ENCODE measurements around the gene COX19. TPM values are rescaled to one million over a fixed set of nuclear protein-coding genes. Genes with fewer than 3 reads are reported as not detected.
"Not testable (repeated sequence)": the region's sequence is repeated elsewhere in the genome, so short reads cannot be mapped to it uniquely, and the experiment has no call there.

COX19 gene
- total and polyA plus RNA-seq, 2 donors (not counting 3 experiments of a cell fraction or from before 2014, with no cell fraction given) = 6.8 to 10.6 TPM

DNA sequence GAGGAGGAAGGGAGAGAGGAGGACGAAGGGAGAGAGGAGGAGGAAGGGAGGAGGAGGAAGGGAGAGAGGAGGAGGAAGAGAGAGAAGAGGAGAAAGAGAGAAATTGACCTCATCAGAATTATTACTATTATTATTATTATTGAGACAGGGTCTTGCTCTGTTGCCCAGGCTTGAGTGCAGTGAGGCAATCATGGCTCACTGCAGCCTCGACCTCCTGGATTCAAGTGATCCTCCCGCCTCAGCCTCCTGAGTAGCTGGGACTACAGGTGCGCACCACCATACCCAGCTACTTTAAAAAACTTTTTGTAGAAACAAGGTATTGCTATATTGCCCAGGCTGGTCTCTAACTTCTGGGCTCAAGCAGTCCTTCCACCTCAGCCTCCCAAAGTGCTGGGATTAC, 31.6 kb downstream of the COX19 start:
- H3K9me3 ChIP-seq (replicated peaks; ENCODE audit: control insufficient read depth, insufficient read depth, low read length); H3K9me1 ChIP-seq (replicated peaks; ENCODE audit: control insufficient read depth, extremely low read depth, insufficient read depth, low read length); H3K36me3 ChIP-seq (ENCODE audit: control insufficient read depth in 2 of 2, extremely low read depth in 1 of 2, insufficient read depth in 2 of 2, low read length in 2 of 2); H2AFZ ChIP-seq (ENCODE audit: low read depth, low read length); H3K27ac ChIP-seq (ENCODE audit: insufficient read depth, low read depth, low read length); CTCF ChIA-PET; H3K9ac ChIP-seq (replicated peaks; ENCODE audit: extremely low read depth, insufficient read depth, low read length); H3K4me2 ChIP-seq (ENCODE audit: insufficient read depth, low read length); BruUV-seq (replicated peaks); POLR2A ChIA-PET; H4K20me1 ChIP-seq (replicated peaks; ENCODE audit: control insufficient read depth, extremely low read depth, insufficient read depth, low read length); FAIRE-seq; H3K79me2 ChIP-seq (ENCODE audit: control insufficient read depth, insufficient read depth, low read length); DNase-seq (ENCODE audit: low read depth, low spot score); dilution Hi-C loops (cut with MboI; ENCODE audit: extremely low pct_ligation_motif_present, low sequenced_read_pairs); intact Hi-C loops (cut with micrococcal nuclease); H3K4me3 ChIP-seq (replicated peaks in 1 of 3; ENCODE audit: insufficient read depth in 1 of 3, low read depth in 1 of 3, low read length in 3 of 3); H3K4me1 ChIP-seq (ENCODE audit: control insufficient read depth, extremely low read depth, insufficient read depth, low read length): not testable (repeated sequence)
- peaks cover 0 to 13% of the 10 kb centered on the region in 2 experiments for H3K27me3 ChIP-seq (ENCODE audit: control insufficient read depth in 2 of 2, insufficient read depth in 2 of 2, low read length in 2 of 2)

DNA sequence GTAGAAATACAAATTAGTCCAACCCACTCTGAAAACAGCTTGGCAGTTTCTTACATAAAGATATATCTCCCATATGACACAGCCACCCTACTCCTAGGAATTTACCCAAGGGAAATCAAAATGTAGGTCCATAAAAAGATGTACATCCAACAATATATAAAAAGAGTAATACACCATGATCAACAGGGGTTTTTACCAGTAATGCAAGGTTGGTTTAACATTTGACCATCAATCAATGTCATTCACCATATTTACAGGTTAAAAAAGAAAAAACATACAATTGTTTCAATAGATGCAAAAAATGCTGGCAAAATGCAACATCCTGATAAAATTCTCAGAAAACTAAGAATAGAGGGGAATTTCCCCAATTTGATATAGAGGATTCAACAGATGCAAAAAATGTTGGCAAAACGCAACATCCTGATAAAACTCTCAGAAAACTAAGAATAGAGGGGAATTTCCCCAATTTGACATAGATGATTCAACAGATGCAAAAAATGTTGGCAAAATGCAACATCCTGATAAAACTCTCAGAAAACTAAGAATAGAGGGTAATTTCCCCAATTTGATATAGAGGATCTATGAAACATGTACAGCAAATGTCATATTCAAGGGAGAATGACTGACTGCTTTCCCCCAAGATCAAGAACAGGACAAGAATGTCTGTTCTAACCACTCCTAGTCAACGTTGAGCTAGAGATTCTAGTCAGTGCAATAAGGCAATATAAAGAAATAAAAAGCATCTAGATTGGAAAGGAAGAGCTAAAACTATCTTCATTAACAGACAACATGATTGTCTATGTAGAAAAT, 34.5 kb downstream of the COX19 start:
- peaks cover 0 to 13% of the 10 kb centered on the region in 2 experiments for H3K27me3 ChIP-seq (ENCODE audit: control insufficient read depth in 2 of 2, insufficient read depth in 2 of 2, low read length in 2 of 2)
- CTCF ChIA-PET = no interaction called here
- no peak overlapping the region for H3K4me2 ChIP-seq (ENCODE audit: insufficient read depth, low read length)
- POLR2A ChIA-PET = no interaction called here
- H4K20me1 ChIP-seq (replicated peaks; ENCODE audit: control insufficient read depth, extremely low read depth, insufficient read depth, low read length) = no peaks in the 10 kb centered on the region
- intact Hi-C loops (cut with micrococcal nuclease) = no loop called here
- no peak overlapping the region for H2AFZ ChIP-seq (ENCODE audit: low read depth, low read length)
- FAIRE-seq (no peak), DNase-seq (ENCODE audit: low read depth, low spot score) (no peak)
- H3K79me2 ChIP-seq (ENCODE audit: control insufficient read depth, insufficient read depth, low read length) = no peaks in the 10 kb centered on the region
- H3K9me1 ChIP-seq (replicated peaks; ENCODE audit: control insufficient read depth, extremely low read depth, insufficient read depth, low read length) = no peaks in the 10 kb centered on the region
- BruUV-seq (replicated peaks) = no TSS peak
- dilution Hi-C loops (cut with MboI; ENCODE audit: extremely low pct_ligation_motif_present, low sequenced_read_pairs) = no loop called here
- H3K36me3 ChIP-seq (ENCODE audit: control insufficient read depth in 2 of 2, extremely low read depth in 1 of 2, insufficient read depth in 2 of 2, low read length in 2 of 2) = no peaks in the 10 kb centered on the region
- no peaks in the 10 kb centered on the region for H3K4me1 ChIP-seq (ENCODE audit: control insufficient read depth, extremely low read depth, insufficient read depth, low read length)
- no peak overlapping the region for H3K27ac ChIP-seq (ENCODE audit: insufficient read depth, low read depth, low read length)
- H3K9me3 ChIP-seq (replicated peaks; ENCODE audit: control insufficient read depth, insufficient read depth, low read length) = no peaks in the 10 kb centered on the region
- H3K4me3 ChIP-seq (replicated peaks in 1 of 3; ENCODE audit: insufficient read depth in 1 of 3, low read depth in 1 of 3, low read length in 3 of 3) = no peak overlapping the region
- TF ChIP-seq GATA2 (IDR thresholded peaks at IDR 0.05; ENCODE audit: insufficient read depth, insufficient read length, low read depth, low read length) (no peak), MYC (IDR thresholded peaks at IDR 0.05; ENCODE audit: low read depth, low read length) (no peak), JUN (IDR thresholded peaks at IDR 0.05; ENCODE audit: borderline replicate concordance, insufficient read depth, insufficient read length, low read depth) (no peak), POLR2AphosphoS5 (IDR thresholded peaks at IDR 0.05; ENCODE audit: insufficient read depth, low read depth, low read length) (no peak), EZH2 (IDR thresholded peaks at IDR 0.05; ENCODE audit: borderline replicate concordance, low read depth, low read length, severe bottlenecking) (no peak), POLR2A (IDR thresholded peaks at IDR 0.05; ENCODE audit: low read depth, low read length) (no peak), FOS (IDR thresholded peaks at IDR 0.05; ENCODE audit: borderline replicate concordance, insufficient read depth, low read length) (no peak)
- TF ChIP-seq, protein P1, sequence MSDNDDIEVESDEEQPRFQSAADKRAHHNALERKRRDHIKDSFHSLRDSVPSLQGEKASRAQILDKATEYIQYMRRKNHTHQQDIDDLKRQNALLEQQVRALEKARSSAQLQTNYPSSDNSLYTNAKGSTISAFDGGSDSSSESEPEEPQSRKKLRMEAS (IDR thresholded peaks at IDR 0.05; ENCODE audit: insufficient read depth, insufficient read length) = no peak
- TF ChIP-seq, protein P2, sequence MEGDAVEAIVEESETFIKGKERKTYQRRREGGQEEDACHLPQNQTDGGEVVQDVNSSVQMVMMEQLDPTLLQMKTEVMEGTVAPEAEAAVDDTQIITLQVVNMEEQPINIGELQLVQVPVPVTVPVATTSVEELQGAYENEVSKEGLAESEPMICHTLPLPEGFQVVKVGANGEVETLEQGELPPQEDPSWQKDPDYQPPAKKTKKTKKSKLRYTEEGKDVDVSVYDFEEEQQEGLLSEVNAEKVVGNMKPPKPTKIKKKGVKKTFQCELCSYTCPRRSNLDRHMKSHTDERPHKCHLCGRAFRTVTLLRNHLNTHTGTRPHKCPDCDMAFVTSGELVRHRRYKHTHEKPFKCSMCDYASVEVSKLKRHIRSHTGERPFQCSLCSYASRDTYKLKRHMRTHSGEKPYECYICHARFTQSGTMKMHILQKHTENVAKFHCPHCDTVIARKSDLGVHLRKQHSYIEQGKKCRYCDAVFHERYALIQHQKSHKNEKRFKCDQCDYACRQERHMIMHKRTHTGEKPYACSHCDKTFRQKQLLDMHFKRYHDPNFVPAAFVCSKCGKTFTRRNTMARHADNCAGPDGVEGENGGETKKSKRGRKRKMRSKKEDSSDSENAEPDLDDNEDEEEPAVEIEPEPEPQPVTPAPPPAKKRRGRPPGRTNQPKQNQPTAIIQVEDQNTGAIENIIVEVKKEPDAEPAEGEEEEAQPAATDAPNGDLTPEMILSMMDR (IDR thresholded peaks at IDR 0.05; ENCODE audit: extremely low read depth in 1 of 2, insufficient read depth in 1 of 2, low read depth in 1 of 2, low read length in 2 of 2) = no peak
- H3K9ac ChIP-seq (replicated peaks; ENCODE audit: extremely low read depth, insufficient read depth, low read length) = no peak overlapping the region
